H9 (cell line): ENCODE measurements around the gene NDNF. TPM values are rescaled to one million over a fixed set of nuclear protein-coding genes. Genes with fewer than 3 reads are reported as not detected.

Experiments used
- DNase-seq: peaks from one replicate; pipeline ENCODE4 v3.0.0-alpha.2; 2017
- H2AFZ ChIP-seq: one replicate; pipeline ENCODE4 v1.6.1; 2013; ENCODE audit warnings: mild to moderate bottlenecking, low read length, control low read depth, moderate library complexity
- H2AK5ac ChIP-seq: 2 replicates; pipeline ENCODE4 v1.6.1; 2013; ENCODE audit warnings: low read length, control low read depth, mixed read lengths; ENCODE audit not compliant: insufficient read length
- H2BK120ac ChIP-seq: one replicate; pipeline ENCODE4 v1.6.1; 2013; ENCODE audit warnings: low read depth, mild to moderate bottlenecking, low read length, control low read depth, inconsistent platforms; ENCODE audit not compliant: poor library complexity, severe bottlenecking
- H2BK12ac ChIP-seq: 2 replicates; pipeline ENCODE4 v1.6.1; 2013; ENCODE audit warnings: low read length, control low read depth, mixed read lengths, low read depth; ENCODE audit not compliant: insufficient read length
- H2BK15ac ChIP-seq: 2 replicates; pipeline ENCODE4 v1.6.1; 2013; ENCODE audit warnings: low read depth, low read length, control low read depth
- H2BK20ac ChIP-seq: one replicate; pipeline ENCODE4 v1.6.1; 2013; ENCODE audit warnings: low read depth, mild to moderate bottlenecking, low read length, control low read depth, inconsistent platforms; ENCODE audit not compliant: poor library complexity, severe bottlenecking
- H2BK5ac ChIP-seq: 2 replicates; pipeline ENCODE4 v1.6.1; 2013; ENCODE audit warnings: low read length, control low read depth, mixed read lengths; ENCODE audit not compliant: insufficient read length
- H3K14ac ChIP-seq: 2 replicates; pipeline ENCODE4 v1.6.1; 2013; ENCODE audit warnings: low read length, control low read depth; ENCODE audit not compliant: insufficient read depth
- H3K18ac ChIP-seq: 2 replicates; pipeline ENCODE4 v1.6.1; 2013; ENCODE audit warnings: low read depth, mild to moderate bottlenecking, mixed read lengths, low read length, control low read depth; ENCODE audit not compliant: insufficient read length
- H3K23ac ChIP-seq: 2 replicates; pipeline ENCODE4 v1.6.1; 2013; ENCODE audit warnings: low read length, control low read depth, mixed read lengths, low read depth; ENCODE audit not compliant: insufficient read length
- H3K23me2 ChIP-seq: 2 replicates; pipeline ENCODE4 v1.6.1; 2013; ENCODE audit warnings: low read depth, mild to moderate bottlenecking, mixed read lengths, low read length, control low read depth; ENCODE audit not compliant: insufficient read length, poor library complexity, severe bottlenecking
- H3K27ac ChIP-seq: 2 replicates; pipeline ENCODE4 v1.5.1; 2013; ENCODE audit warnings: low read length, control low read depth, mixed read lengths, low read depth; ENCODE audit not compliant: insufficient read length
- H3K27me3 ChIP-seq: 2 replicates; pipeline ENCODE4 v1.6.1; 2013; ENCODE audit warnings: low read length, control low read depth, inconsistent platforms; ENCODE audit not compliant: insufficient read depth
- H3K4ac ChIP-seq: 2 replicates; pipeline ENCODE4 v1.6.1; 2013; ENCODE audit warnings: low read depth, mild to moderate bottlenecking, control low read depth, inconsistent platforms, low read length, moderate library complexity
- H3K4me1 ChIP-seq: 2 replicates; pipeline ENCODE4 v1.6.1; 2013; ENCODE audit warnings: low read length, control low read depth, inconsistent platforms; ENCODE audit not compliant: insufficient read depth
- H3K4me2 ChIP-seq: 2 replicates; pipeline ENCODE4 v1.6.1; 2013; ENCODE audit warnings: low read length, control low read depth, mixed read lengths; ENCODE audit not compliant: insufficient read length, insufficient read depth
- H3K56ac ChIP-seq: 2 replicates; pipeline ENCODE4 v1.6.1; 2013; ENCODE audit warnings: low read depth, mild to moderate bottlenecking, mixed read lengths, low read length, control low read depth; ENCODE audit not compliant: insufficient read length
- H3K79me1 ChIP-seq: 2 replicates; pipeline ENCODE4 v1.6.1; 2013; ENCODE audit warnings: low read depth, mild to moderate bottlenecking, moderate library complexity, low read length, control low read depth, inconsistent platforms; ENCODE audit not compliant: insufficient read depth, poor library complexity, severe bottlenecking
- H3K79me2 ChIP-seq: 2 replicates; pipeline ENCODE4 v1.6.1; 2013; ENCODE audit warnings: low read length, control low read depth, inconsistent platforms; ENCODE audit not compliant: insufficient read depth
- H3K9ac ChIP-seq: 2 replicates; pipeline ENCODE4 v1.6.1; 2013; ENCODE audit warnings: low read length, control low read depth, mixed read lengths; ENCODE audit not compliant: insufficient read length; ENCODE audit errors: extremely low read depth
- H3K9me3 ChIP-seq: one replicate; pipeline ENCODE4 v1.6.1; 2013; ENCODE audit warnings: low read depth, low read length, inconsistent platforms; ENCODE audit not compliant: control insufficient read depth
- H3T11ph ChIP-seq: one replicate; pipeline ENCODE4 v1.6.1; 2013; ENCODE audit warnings: mild to moderate bottlenecking, low read length, control low read depth, inconsistent platforms
- H4K20me1 ChIP-seq: one replicate; pipeline ENCODE4 v1.6.1; 2013; ENCODE audit not compliant: control insufficient read depth, insufficient read length, insufficient read depth
- H4K5ac ChIP-seq: 2 replicates; pipeline ENCODE4 v1.6.1; 2013; ENCODE audit warnings: low read depth, mild to moderate bottlenecking, mixed read lengths, low read length, control low read depth; ENCODE audit not compliant: insufficient read length
- H4K8ac ChIP-seq: replicated peaks from 2 replicates; pipeline ENCODE4 v1.6.1; 2013; ENCODE audit warnings: low read length, control low read depth, mixed read lengths, low read depth; ENCODE audit not compliant: insufficient read length
- H4K91ac ChIP-seq: 2 replicates; pipeline ENCODE4 v1.6.1; 2013; ENCODE audit warnings: low read depth, mild to moderate bottlenecking, moderate library complexity, mixed read lengths, low read length, control low read depth; ENCODE audit not compliant: insufficient read length
- H3K27ac Mint-ChIP-seq, 3 experiments: 2 replicates in 2 of 3; 3 replicates in 1 of 3; pipeline ENCODE4 v1.8.0; 2020 to 2021; ENCODE audit warnings: mixed read lengths in 3 of 3, mild to moderate bottlenecking in 1 of 3, moderate library complexity in 1 of 3
- H3K27me3 Mint-ChIP-seq: 2 replicates; pipeline ENCODE4 v1.8.0; 2021; ENCODE audit warnings: low read depth, mild to moderate bottlenecking, moderate library complexity, mixed read lengths
- H3K36me3 Mint-ChIP-seq, 3 experiments: 2 replicates in 2 of 3; 3 replicates in 1 of 3; pipeline ENCODE4 v1.8.0; 2020 to 2021; ENCODE audit warnings: low read depth in 3 of 3, mixed read lengths in 3 of 3; ENCODE audit not compliant: insufficient read depth in 1 of 3
- H3K4me1 Mint-ChIP-seq, 2 experiments: 2 replicates each; pipeline ENCODE4 v1.8.0; 2020; ENCODE audit warnings: mixed read lengths in 2 of 2
- H3K4me3 Mint-ChIP-seq, 2 experiments: 2 replicates in 1 of 2; 3 replicates in 1 of 2; pipeline ENCODE4 v1.8.0; 2020 to 2021; ENCODE audit warnings: mild to moderate bottlenecking in 2 of 2, mixed read lengths in 2 of 2, moderate library complexity in 1 of 2
- H3K9me3 Mint-ChIP-seq, 2 experiments: 2 replicates in 1 of 2; 3 replicates in 1 of 2; pipeline ENCODE4 v1.8.0; 2020; ENCODE audit warnings: mild to moderate bottlenecking in 2 of 2, mixed read lengths in 2 of 2, moderate library complexity in 1 of 2
- total RNA-seq: library from RNA; stranded (reverse); gene quantifications from 2 replicates; pipeline ENCODE4 v1.2.1, GENCODE V29; 2021
- TF ChIP-seq, protein P1 (sequence below): fragments of 200-600 bp; sonication (generic); conservative IDR thresholded peaks from 3 replicates; pipeline ENCODE4 v1.8.0; 2021; ENCODE audit warnings: antibody characterized with exemption, mild to moderate bottlenecking

The NDNF gene
- total RNA-seq, 1 experiment from 2014 or later: 0.17 TPM

DNA sequence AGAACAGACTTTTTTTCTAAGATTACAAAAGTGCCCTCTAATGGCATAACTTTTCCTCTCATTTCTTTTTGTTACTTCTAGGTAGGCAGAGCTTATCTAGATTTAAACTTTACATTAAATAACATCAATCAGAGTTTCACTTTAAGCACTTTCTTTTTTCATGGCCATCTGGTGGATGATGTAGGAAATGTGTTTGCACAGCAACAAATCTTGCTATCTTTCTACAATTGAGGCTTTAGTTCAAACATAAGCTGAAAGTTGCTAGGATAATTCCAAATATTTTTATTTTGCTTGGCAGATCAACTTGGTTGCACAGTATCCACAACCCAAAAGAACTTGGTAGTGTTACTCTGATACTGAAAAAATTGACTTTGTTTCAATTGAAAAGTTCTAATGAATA lies 22.0 kb downstream of the NDNF start:
- H3K4ac ChIP-seq: no peak overlapping the region
- H3K4me1 ChIP-seq: peaks cover 3% of the 10 kb centered on the region
- H3K23ac ChIP-seq: no peak overlapping the region
- no peak overlapping the region for H3K14ac ChIP-seq
- H3K18ac ChIP-seq: no peak overlapping the region
- no peak overlapping the region for H2BK5ac ChIP-seq
- H3K27ac ChIP-seq: no peak overlapping the region
- no peak overlapping the region for H4K5ac ChIP-seq
- H3K27me3 ChIP-seq: no peaks in the 10 kb centered on the region
- H3K79me2 ChIP-seq: no peaks in the 10 kb centered on the region
- no peaks in the 10 kb centered on the region for H3K27me3 Mint-ChIP-seq
- no peak overlapping the region for H3K4me3 Mint-ChIP-seq
- no peak overlapping the region for H2BK20ac ChIP-seq
- no peak for DNase-seq
- no peak overlapping the region for H3K56ac ChIP-seq
- no peak overlapping the region for H2AFZ ChIP-seq
- no peak overlapping the region for H3K27ac Mint-ChIP-seq
- H3K23me2 ChIP-seq: no peaks in the 10 kb centered on the region
- no peak overlapping the region for H4K8ac ChIP-seq
- no peaks in the 10 kb centered on the region for H3K79me1 ChIP-seq
- no peak overlapping the region for H3T11ph ChIP-seq
- H3K9ac ChIP-seq: no peak overlapping the region
- no peak overlapping the region for H2BK120ac ChIP-seq
- H4K91ac ChIP-seq: no peak overlapping the region
- peaks cover 5 to 7% of the 10 kb centered on the region in 2 experiments; a peak in 3 of 4 replicates for H3K4me1 Mint-ChIP-seq
- no peaks in the 10 kb centered on the region for H3K36me3 Mint-ChIP-seq
- no peak overlapping the region for H2BK15ac ChIP-seq
- TF ChIP-seq, protein P1, sequence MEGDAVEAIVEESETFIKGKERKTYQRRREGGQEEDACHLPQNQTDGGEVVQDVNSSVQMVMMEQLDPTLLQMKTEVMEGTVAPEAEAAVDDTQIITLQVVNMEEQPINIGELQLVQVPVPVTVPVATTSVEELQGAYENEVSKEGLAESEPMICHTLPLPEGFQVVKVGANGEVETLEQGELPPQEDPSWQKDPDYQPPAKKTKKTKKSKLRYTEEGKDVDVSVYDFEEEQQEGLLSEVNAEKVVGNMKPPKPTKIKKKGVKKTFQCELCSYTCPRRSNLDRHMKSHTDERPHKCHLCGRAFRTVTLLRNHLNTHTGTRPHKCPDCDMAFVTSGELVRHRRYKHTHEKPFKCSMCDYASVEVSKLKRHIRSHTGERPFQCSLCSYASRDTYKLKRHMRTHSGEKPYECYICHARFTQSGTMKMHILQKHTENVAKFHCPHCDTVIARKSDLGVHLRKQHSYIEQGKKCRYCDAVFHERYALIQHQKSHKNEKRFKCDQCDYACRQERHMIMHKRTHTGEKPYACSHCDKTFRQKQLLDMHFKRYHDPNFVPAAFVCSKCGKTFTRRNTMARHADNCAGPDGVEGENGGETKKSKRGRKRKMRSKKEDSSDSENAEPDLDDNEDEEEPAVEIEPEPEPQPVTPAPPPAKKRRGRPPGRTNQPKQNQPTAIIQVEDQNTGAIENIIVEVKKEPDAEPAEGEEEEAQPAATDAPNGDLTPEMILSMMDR: peak; percentile 58
- H3K9me3 Mint-ChIP-seq: no peaks in the 10 kb centered on the region
- H4K20me1 ChIP-seq: no peaks in the 10 kb centered on the region
- H3K9me3 ChIP-seq: no peaks in the 10 kb centered on the region
- H2BK12ac ChIP-seq: no peak overlapping the region
- H3K4me2 ChIP-seq: no peak overlapping the region
- no peak overlapping the region for H2AK5ac ChIP-seq
